Measurements from ENCODE around the gene NPC2.

DNA sequence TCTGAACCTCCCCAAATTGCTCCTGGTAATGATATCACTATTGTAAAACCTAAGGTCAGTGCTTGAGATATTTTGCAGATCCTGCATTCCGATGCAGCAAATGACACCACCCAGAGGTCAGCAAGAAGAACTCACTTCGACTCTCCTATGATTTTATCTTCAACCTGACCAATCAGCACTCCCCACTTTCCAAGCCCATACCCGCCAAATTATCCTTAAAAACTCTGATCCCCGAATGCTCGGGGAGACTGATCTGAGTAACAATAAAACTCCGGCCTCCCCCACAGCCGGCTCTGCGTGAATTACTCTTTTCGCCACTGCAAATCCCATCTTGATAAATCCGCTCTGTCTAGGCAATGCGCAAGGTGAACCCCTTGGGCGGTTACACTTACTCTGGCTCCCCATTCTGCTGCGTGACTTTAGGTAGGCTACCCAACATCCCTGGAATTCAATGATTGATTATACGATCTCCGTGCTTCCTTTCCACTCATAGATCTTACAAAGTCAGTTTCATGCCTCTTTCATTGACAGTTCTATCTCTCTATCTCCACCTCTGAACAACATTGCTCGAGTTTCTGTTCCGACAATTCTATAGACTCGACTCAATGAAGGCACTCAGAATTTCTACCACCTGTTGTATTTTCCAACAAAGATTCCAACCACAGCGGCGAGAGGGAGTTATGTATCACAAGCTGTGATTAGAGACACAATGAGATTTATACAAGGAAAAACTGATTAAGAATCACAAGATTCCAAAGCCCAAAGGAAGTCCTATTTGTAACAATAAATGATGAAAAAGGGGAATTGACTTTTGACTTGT is 939 bp downstream of the NPC2 start:
- TF ChIP-seq, protein P1, sequence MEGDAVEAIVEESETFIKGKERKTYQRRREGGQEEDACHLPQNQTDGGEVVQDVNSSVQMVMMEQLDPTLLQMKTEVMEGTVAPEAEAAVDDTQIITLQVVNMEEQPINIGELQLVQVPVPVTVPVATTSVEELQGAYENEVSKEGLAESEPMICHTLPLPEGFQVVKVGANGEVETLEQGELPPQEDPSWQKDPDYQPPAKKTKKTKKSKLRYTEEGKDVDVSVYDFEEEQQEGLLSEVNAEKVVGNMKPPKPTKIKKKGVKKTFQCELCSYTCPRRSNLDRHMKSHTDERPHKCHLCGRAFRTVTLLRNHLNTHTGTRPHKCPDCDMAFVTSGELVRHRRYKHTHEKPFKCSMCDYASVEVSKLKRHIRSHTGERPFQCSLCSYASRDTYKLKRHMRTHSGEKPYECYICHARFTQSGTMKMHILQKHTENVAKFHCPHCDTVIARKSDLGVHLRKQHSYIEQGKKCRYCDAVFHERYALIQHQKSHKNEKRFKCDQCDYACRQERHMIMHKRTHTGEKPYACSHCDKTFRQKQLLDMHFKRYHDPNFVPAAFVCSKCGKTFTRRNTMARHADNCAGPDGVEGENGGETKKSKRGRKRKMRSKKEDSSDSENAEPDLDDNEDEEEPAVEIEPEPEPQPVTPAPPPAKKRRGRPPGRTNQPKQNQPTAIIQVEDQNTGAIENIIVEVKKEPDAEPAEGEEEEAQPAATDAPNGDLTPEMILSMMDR (IDR thresholded peaks at IDR 0.05): no peak
- TF ChIP-seq POLR2A (IDR thresholded peaks at IDR 0.05): no peak

Data from lower leg skin (tissue), 3 donors.